Prostate gland (tissue), 2 donors: ENCODE data around the gene OSCAR. TPM values are rescaled to one million over a fixed set of nuclear protein-coding genes. Genes with fewer than 3 reads are reported as not detected.

Experiments used
- DNase-seq: peaks from one replicate; pipeline ENCODE4 v3.0.0-alpha.2; 2019; ENCODE audit warnings: low spot score
- H3K27ac ChIP-seq, 2 donors: fragments of 200-600 bp; sonication (generic); 2 replicates each; pipeline ENCODE4 v1.5.1; 2017 to 2019
- H3K27me3 ChIP-seq: fragments of 200-600 bp; sonication (generic); replicated peaks from 2 replicates; pipeline ENCODE4 v1.5.1; 2019; ENCODE audit not compliant: insufficient read depth
- H3K36me3 ChIP-seq, 2 donors: fragments of 200-600 bp; sonication (generic); 1 replicate in 1 of 2; 2 replicates in 1 of 2; pipeline versions ENCODE4 v1.5.1 to v1.8.1; 2017 to 2019
- H3K4me1 ChIP-seq: fragments of 200-600 bp; sonication (generic); replicated peaks from 2 replicates; pipeline ENCODE4 v1.5.1; 2019
- H3K4me3 ChIP-seq, 2 donors: fragments of 200-600 bp; sonication (generic); 2 replicates each; pipeline ENCODE4 v1.5.1; 2017 to 2019
- H3K9me3 ChIP-seq: fragments of 200-600 bp; sonication (generic); 2 replicates; pipeline ENCODE4 v1.5.1; 2017
- CTCF ChIP-seq, 4 experiments: fragments of 200-600 bp in 2 of 4; fragments of 450-650 bp in 2 of 4; sonication (generic) in 2 of 4; IDR thresholded peaks; 1 replicate in 3 of 4; 2 replicates in 1 of 4; pipeline ENCODE4 v1.5.1; 2016 to 2019; ENCODE audit warnings: antibody characterized with exemption in 4 of 4, mild to moderate bottlenecking in 2 of 4, moderate library complexity in 2 of 4
- POLR2A ChIP-seq: fragments of 450-650 bp; IDR thresholded peaks from one replicate; pipeline ENCODE4 v1.6.1; 2016; ENCODE audit warnings: antibody characterized with exemption, mild to moderate bottlenecking
- POLR2AphosphoS5 ChIP-seq: sonication (generic); formaldehyde crosslinking; IDR thresholded peaks from one replicate; pipeline ENCODE4 v1.6.1; 2017; ENCODE audit warnings: antibody characterized with exemption
- WGBS: methylation state at CpG from one replicate; pipeline ENCODE4 v1.1.5; 2018; 5-methylcytosine and 5-hydroxymethylcytosine counted together
- intact Hi-C: fragments of 100-400 bp; cut with DNase I; formaldehyde crosslinking; loops from one replicate; pipeline ENCODE4 v1.14.2; 2022
- total RNA-seq, 2 donors: library from RNA; depleted of rRNA; stranded (reverse); fragments of >200 nt; gene quantifications; one replicate each; pipeline ENCODE4 v1.1.0, GENCODE V29; 2016

The OSCAR gene
- total RNA-seq, 2 donors from 2014 or later = 0.23 to 1.6 TPM

- Histone ChIP-seq H3K9me3 (no peaks in the 10 kb centered on the region), H3K27me3 (no peaks in the 10 kb centered on the region), H3K27ac (peak within 1 kb of the TSS; percentile 92 to 97), H3K36me3 (peaks cover 3 to 5% of the 10 kb centered on the region in 2 donors), H3K4me1 (peaks cover 7% of the 10 kb centered on the region), H3K4me3 (peak within 1 kb of the TSS; percentile 94 to 99)
- WGBS = under 1% methylated on average over 85 of the region's 103 CpGs
- TF ChIP-seq POLR2AphosphoS5 (no peak), POLR2A (peak; percentile 94)
- intact Hi-C loops = loop anchor here (2.0 to 10.0 kb wide), 2 partner anchors 21 to 273 kb away; partner anchors contain the start of genes LENG1 and MYADM
- DNase-seq = no peak
These were observed 37.3 kb upstream of the OSCAR start, which contains the start of gene CNOT3 for GRCh38 chr19:54137699-54138488. Gene CNOT3, plus strand, starts transcription at chr19:54137762. Its CDS starts 5,217 bp downstream, at chr19:54142979.

- peaks cover 7% of the 10 kb centered on the region for H3K4me1 ChIP-seq
- H3K9me3 ChIP-seq = no peaks in the 10 kb centered on the region
- intact Hi-C loops = loop anchor here (2.0 to 10.0 kb wide), 2 partner anchors 22 to 272 kb away; partner anchors contain the start of genes LENG1 and MYADM
- H3K27ac ChIP-seq = peak overlapping the region; percentile 92 to 97
- H3K36me3 ChIP-seq = peaks cover 0 to 5% of the 10 kb centered on the region in 2 donors
- DNase-seq = peak; percentile 99
- no peaks in the 10 kb centered on the region for H3K27me3 ChIP-seq
- H3K4me3 ChIP-seq = peak overlapping the region; percentile 94 to 99
- WGBS = under 1% methylated on average over 46 of the region's 46 CpGs
- TF ChIP-seq POLR2A (peak; percentile 82), CTCF (IDR thresholded peaks at IDR 0.05) (no peak), POLR2AphosphoS5 (peak; percentile 98)
These were observed 36.5 kb upstream of the OSCAR start for GRCh38 chr19:54136864-54137698.

- peak overlapping the region; percentile 25 to 37 for H3K4me3 ChIP-seq
- H3K9me3 ChIP-seq = no peaks in the 10 kb centered on the region
- H3K27ac ChIP-seq = peak overlapping the region; percentile 49 to 60
- peaks cover 7% of the 10 kb centered on the region for H3K4me1 ChIP-seq
- DNase-seq = no peak
- WGBS = 4% methylated on average over 30 of the region's 30 CpGs
- H3K27me3 ChIP-seq = no peaks in the 10 kb centered on the region
- TF ChIP-seq CTCF (IDR thresholded peaks at IDR 0.05) (no peak), POLR2AphosphoS5 (no peak), POLR2A (no peak)
- intact Hi-C loops = loop anchor here (2.0 to 10.0 kb wide), 2 partner anchors 23 to 271 kb away; partner anchors contain the start of genes LENG1 and MYADM
- peaks cover 0 to 7% of the 10 kb centered on the region in 2 donors for H3K36me3 ChIP-seq
These were observed 35.7 kb upstream of the OSCAR start for GRCh38 chr19:54136086-54136863.

GRCh38 chr19:54133957-54134590 is 33.5 kb upstream of the OSCAR start:
- no peak for TF ChIP-seq CTCF (IDR thresholded peaks at IDR 0.05)
- no peak for TF ChIP-seq POLR2A
- TF ChIP-seq POLR2AphosphoS5 = no peak
- Histone ChIP-seq H3K27me3 (no peaks in the 10 kb centered on the region), H3K27ac (no peak overlapping the region), H3K4me1 (peaks cover 7% of the 10 kb centered on the region), H3K9me3 (no peaks in the 10 kb centered on the region), H3K4me3 (no peak overlapping the region), H3K36me3 (peaks cover 5 to 7% of the 10 kb centered on the region in 2 donors)
- WGBS = 63% methylated on average over 2 of the region's 2 CpGs
- intact Hi-C loops = loop anchor here (10.0 kb wide), 1 partner anchor 269 kb away; the partner anchor contains the start of gene MYADM
- DNase-seq = no peak
